A549 (cell line): Measurements from ENCODE around the gene RCAN2. TPM values are rescaled to one million over a fixed set of nuclear protein-coding genes. Genes with fewer than 3 reads are reported as not detected.

Experiments used
- ATAC-seq, 2 experiments: fragments of 200-7000 bp in 1 of 2; fragments of >200 bp in 1 of 2; cut with Nextera tagmentation in 1 of 2; cut with Tn5 transposase in 1 of 2; 3 replicates each; pipeline versions ENCODE4 v1.8.0 to v1.9.1; 2018 to 2020; ENCODE audit warnings: mild to moderate bottlenecking in 1 of 2, moderate library complexity in 1 of 2
- CTCF ChIA-PET: fragments of 300-600 bp; sonication (Branson Sonifier 250); formaldehyde crosslinking; extraction: SDS; loops from one replicate; lab custom pipeline; 2021; ENCODE audit warnings: antibody characterized with exemption, inconsistent platforms; lab: Yijun Ruan, JAX
- POLR2A ChIA-PET: fragments of 350-600 bp; formaldehyde crosslinking; extraction: SDS; loops from one replicate; lab custom pipeline; 2021; ENCODE audit warnings: antibody characterized with exemption, inconsistent platforms; lab: Yijun Ruan, JAX
- DNase-seq, 2 experiments: peaks; one replicate each; pipeline versions ENCODE4 v3.0.0 to v3.0.0-alpha.2; 2011 to 2016; ENCODE audit warnings: low read depth in 1 of 2, low spot score in 1 of 2
- FAIRE-seq: peaks from 2 replicates; lab custom pipeline; 2011; peaks lifted over from hg19 to GRCh38; lab: Jason Lieb, UNC
- H3K27ac ChIP-seq, 2 experiments: fragments of >200 bp; sonication (Bioruptor Twin); formaldehyde crosslinking; 3 replicates each; pipeline ENCODE4 v1.5.1; 2016 to 2017
- H3K4me1 ChIP-seq: fragments of >200 bp; sonication (Bioruptor Twin); formaldehyde crosslinking; 3 replicates; pipeline ENCODE4 v1.6.1; 2016
- H3K4me2 ChIP-seq: fragments of >200 bp; sonication (Bioruptor Twin); formaldehyde crosslinking; 3 replicates; pipeline ENCODE4 v1.6.1; 2016
- H3K4me3 ChIP-seq: fragments of >200 bp; sonication (Bioruptor Twin); formaldehyde crosslinking; 3 replicates; pipeline ENCODE4 v1.5.1; 2016
- H3K9me3 ChIP-seq: fragments of >200 bp; sonication (Bioruptor Twin); formaldehyde crosslinking; 3 replicates; pipeline ENCODE4 v1.6.1; 2016
- BHLHE40 ChIP-seq: IDR thresholded peaks from 2 replicates; pipeline ENCODE4 v1.6.1; 2012; ENCODE audit warnings: low read depth, low read length, inconsistent platforms
- CBX2 ChIP-seq: fragments of 200-600 bp; sonication (generic); IDR thresholded peaks from 2 replicates; pipeline ENCODE4 v1.6.1; 2016; ENCODE audit warnings: low read depth, mild to moderate bottlenecking, borderline replicate concordance
- CEBPB ChIP-seq, 2 experiments: fragments of >200 bp in 1 of 2; sonication (Bioruptor Twin) in 1 of 2; formaldehyde crosslinking in 1 of 2; IDR thresholded peaks; 2 replicates each; pipeline ENCODE4 v1.6.1; 2012 to 2016
- CHD2 ChIP-seq: fragments of 150-350 bp; IDR thresholded peaks from 2 replicates; pipeline ENCODE4 v1.6.1; 2014; ENCODE audit warnings: low read length; ENCODE audit not compliant: partially characterized antibody
- CHD4 ChIP-seq: fragments of 200-600 bp; sonication (generic); IDR thresholded peaks from 2 replicates; pipeline ENCODE4 v1.6.1; 2016; ENCODE audit warnings: antibody characterized with exemption, mild to moderate bottlenecking, borderline replicate concordance
- CTCF ChIP-seq: fragments of >200 bp; sonication (Bioruptor Twin); formaldehyde crosslinking; IDR thresholded peaks from 3 replicates; pipeline ENCODE4 v1.5.1; 2016
- EHF ChIP-seq: fragments of 250-450 bp; sonication (Bioruptor Pico); IDR thresholded peaks from 2 replicates; pipeline ENCODE4 v1.5.0; 2020; ENCODE audit warnings: mild to moderate bottlenecking
- ELK1 ChIP-seq: fragments of 150-350 bp; IDR thresholded peaks from 2 replicates; pipeline ENCODE4 v1.6.1; 2014; ENCODE audit warnings: low read depth, mild to moderate bottlenecking, low read length
- ESRRA ChIP-seq: fragments of 150-350 bp; IDR thresholded peaks from 2 replicates; pipeline ENCODE4 v1.6.1; 2014; ENCODE audit warnings: mild to moderate bottlenecking, low read length, borderline replicate concordance
- HOXA7 ChIP-seq: fragments of 250-450 bp; sonication (Bioruptor Pico); IDR thresholded peaks from 2 replicates; pipeline ENCODE4 v1.5.0; 2020; ENCODE audit warnings: mild to moderate bottlenecking, moderate library complexity
- HOXB13 ChIP-seq: fragments of 250-450 bp; sonication (Bioruptor Pico); IDR thresholded peaks from 2 replicates; pipeline ENCODE4 v1.5.0; 2020; ENCODE audit warnings: low read depth, mild to moderate bottlenecking, moderate library complexity
- HOXB5 ChIP-seq: fragments of 250-450 bp; sonication (Bioruptor Pico); IDR thresholded peaks from 2 replicates; pipeline ENCODE4 v1.5.0; 2020; ENCODE audit warnings: mild to moderate bottlenecking, moderate library complexity
- JUN ChIP-seq, 2 experiments: fragments of >200 bp; sonication (Bioruptor Twin); formaldehyde crosslinking; IDR thresholded peaks; 2 replicates in 1 of 2; 3 replicates in 1 of 2; pipeline ENCODE4 v1.6.1; 2016 to 2017
- NFE2L2 ChIP-seq: fragments of 150-350 bp; conservative IDR thresholded peaks from 2 replicates; pipeline ENCODE4 v1.6.1; 2014; ENCODE audit warnings: low read length
- NPAS2 ChIP-seq: fragments of 250-450 bp; sonication (Bioruptor Pico); IDR thresholded peaks from 2 replicates; pipeline ENCODE4 v1.8.0; 2022; ENCODE audit warnings: mild to moderate bottlenecking, moderate library complexity, borderline replicate concordance
- NR3C1 ChIP-seq: fragments of >200 bp; sonication (Bioruptor Twin); formaldehyde crosslinking; IDR thresholded peaks from 3 replicates; pipeline ENCODE4 v1.6.1; 2017
- PHF8 ChIP-seq: fragments of 200-600 bp; sonication (generic); IDR thresholded peaks from 2 replicates; pipeline ENCODE4 v1.6.1; 2016; ENCODE audit warnings: low read depth, mild to moderate bottlenecking, antibody characterized with exemption, moderate library complexity, borderline replicate concordance
- RFX5 ChIP-seq: fragments of 450-650 bp; IDR thresholded peaks from 2 replicates; pipeline ENCODE4 v1.7.1; 2014; ENCODE audit warnings: antibody characterized with exemption, mild to moderate bottlenecking, moderate library complexity
- RNF2 ChIP-seq: fragments of 200-600 bp; sonication (generic); IDR thresholded peaks from 2 replicates; pipeline ENCODE4 v1.6.1; 2016; ENCODE audit warnings: low read depth, mild to moderate bottlenecking, antibody characterized with exemption, moderate library complexity, borderline replicate concordance
- SMC3 ChIP-seq: fragments of >200 bp; sonication (Bioruptor Twin); formaldehyde crosslinking; IDR thresholded peaks from 3 replicates; pipeline ENCODE4 v1.6.1; 2018; ENCODE audit warnings: inconsistent platforms
- TP53 ChIP-seq: fragments of 250-450 bp; sonication (Bioruptor Pico); IDR thresholded peaks from 2 replicates; pipeline ENCODE4 v1.5.0; 2021; ENCODE audit warnings: mild to moderate bottlenecking, moderate library complexity
- ZC3H11A ChIP-seq: fragments of 450-650 bp; IDR thresholded peaks from 2 replicates; pipeline ENCODE4 v1.6.1; 2014; ENCODE audit warnings: antibody characterized with exemption, mild to moderate bottlenecking
- ZSCAN20 ChIP-seq: fragments of 250-450 bp; sonication (Bioruptor Pico); IDR thresholded peaks from 2 replicates; pipeline ENCODE4 v1.8.0; 2022; ENCODE audit warnings: mild to moderate bottlenecking, moderate library complexity
- WGBS: methylation state at CpG from one replicate; pipeline ENCODE4 v1.1.6; 2017; ENCODE audit errors: missing lambda C conversion rate; 5-methylcytosine and 5-hydroxymethylcytosine counted together
- polyA plus RNA-seq, 4 experiments: library from polyadenylated mRNA; depleted of rRNA in 3 of 4; stranded (reverse); fragments of >200 nt; fragmentation: RNase III in 1 of 4; extraction: RNeasy Plus Mini Kit Qiagen cat#74134 plus additional on column Dnase treatment in 1 of 4; gene quantifications; 2 replicates in 3 of 4; 3 replicates in 1 of 4; pipeline ENCODE4 v1.2.3, GENCODE V29; 2011 to 2017
- TF ChIP-seq, protein P1 (sequence below): fragments of >200 bp; sonication (Bioruptor Twin); formaldehyde crosslinking; IDR thresholded peaks from 2 replicates; pipeline ENCODE4 v1.6.1; 2016
- TF ChIP-seq, protein P2 (sequence below): IDR thresholded peaks from 2 replicates; pipeline ENCODE4 v1.6.1; 2012

RCAN2 gene
- polyA plus RNA-seq, 2 of the 4 experiments (the other 2 are of a cell fraction), result not detected

DNA sequence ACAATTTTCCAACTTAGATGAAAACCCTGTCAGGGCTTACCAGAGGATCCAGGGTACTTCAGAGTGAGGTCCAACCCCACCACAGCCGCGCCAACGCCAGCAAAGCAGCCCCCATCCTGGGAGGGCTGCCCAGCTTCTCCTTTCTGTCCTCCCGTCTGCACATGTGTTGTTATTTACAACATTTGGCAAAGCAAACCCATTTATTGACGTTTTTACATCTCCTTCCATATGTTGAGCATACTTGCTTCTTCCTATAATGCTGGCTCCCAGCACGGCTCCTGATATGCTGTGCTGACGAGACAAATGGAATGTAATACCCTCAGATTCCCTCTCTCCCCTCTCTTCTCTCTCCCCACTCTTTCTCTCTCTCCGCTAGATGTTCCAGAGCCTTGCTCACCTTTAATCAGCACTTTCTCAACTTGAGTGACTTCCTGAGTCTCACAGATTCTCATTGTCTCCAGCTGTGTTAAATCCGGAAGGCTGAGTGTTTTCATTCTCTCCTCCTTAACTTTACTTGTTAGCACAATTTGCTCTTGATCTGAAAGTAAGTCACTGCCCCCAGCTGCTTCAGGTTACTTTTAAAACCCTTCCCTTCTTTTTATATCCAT lies 22.7 kb downstream of the RCAN2 start:
- CTCF ChIA-PET, result no interaction called here
- DNase-seq, result no peak
- H3K4me3 ChIP-seq, result no peak overlapping the region
- H3K27ac ChIP-seq, result no peak overlapping the region
- POLR2A ChIA-PET, result no interaction called here
- no peaks in the 10 kb centered on the region for H3K4me1 ChIP-seq
- no peak overlapping the region for H3K4me2 ChIP-seq
- no peak for ATAC-seq
- H3K9me3 ChIP-seq, result no peaks in the 10 kb centered on the region
- 33% methylated on average over 9 of the region's 9 CpGs for WGBS
- FAIRE-seq, result no peak
- no peak for TF ChIP-seq CHD4
- TF ChIP-seq TP53, result no peak
- no peak for TF ChIP-seq NR3C1
- TF ChIP-seq RFX5, result no peak
- no peak for TF ChIP-seq NPAS2 (CRISPR knock-in tag)
- TF ChIP-seq CHD2, result no peak
- TF ChIP-seq ZC3H11A, result no peak
- TF ChIP-seq, all 56 proteins: peak for 0

DNA sequence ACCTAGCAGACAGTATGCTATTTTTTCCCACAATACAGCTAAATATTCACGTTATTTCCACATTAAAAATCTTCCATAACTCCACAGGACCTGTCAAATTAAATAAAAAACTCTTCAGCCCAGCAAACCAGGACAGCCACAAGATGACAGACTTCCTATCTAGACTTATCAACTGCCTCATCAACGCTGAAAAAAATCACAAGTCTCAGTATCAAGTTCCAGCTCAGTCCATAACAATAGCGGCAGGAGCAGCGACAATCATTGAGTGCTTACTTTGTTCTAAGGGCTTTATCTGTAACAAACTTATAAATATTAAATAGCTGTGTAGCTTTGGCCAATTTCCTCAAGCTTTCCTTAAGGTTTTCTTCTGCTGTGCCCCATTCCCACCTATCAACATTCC lies 24.7 kb downstream of the RCAN2 start:
- H3K4me2 ChIP-seq, result no peak overlapping the region
- no peaks in the 10 kb centered on the region for H3K4me1 ChIP-seq
- ATAC-seq, result no peak
- no peaks in the 10 kb centered on the region for H3K9me3 ChIP-seq
- no peak for DNase-seq
- POLR2A ChIA-PET, result interaction anchor here (0.6 kb wide), 1 partner anchor 13 kb away, joined by 4 read pairs; no protein-coding TSS in a partner anchor
- no peak overlapping the region for H3K27ac ChIP-seq
- no peak overlapping the region for H3K4me3 ChIP-seq
- TF ChIP-seq CBX2, result no peak
- no peak for FAIRE-seq
- CTCF ChIA-PET, result no interaction called here
- WGBS, result 35% methylated on average over 4 of the region's 4 CpGs

- Histone ChIP-seq H3K4me3 (no peak overlapping the region), H3K4me2 (no peak overlapping the region), H3K9me3 (no peaks in the 10 kb centered on the region), H3K4me1 (no peaks in the 10 kb centered on the region), H3K27ac (no peak overlapping the region)
- DNase-seq, result no peak
- no peak for ATAC-seq
- no peak for FAIRE-seq
- 4% methylated on average over 4 of the region's 4 CpGs for WGBS
- TF ChIP-seq EHF (CRISPR knock-in tag) (no peak), CEBPB (IDR thresholded peaks at IDR 0.05) (no peak), ELK1 (no peak), CTCF (no peak), CHD2 (no peak), ZC3H11A (no peak), RNF2 (no peak), JUN (IDR thresholded peaks at IDR 0.05) (no peak), NFE2L2 (no peak), PHF8 (no peak), ESRRA (no peak), HOXB13 (CRISPR knock-in tag) (no peak), RFX5 (no peak), BHLHE40 (no peak), ZSCAN20 (CRISPR knock-in tag) (no peak), HOXA7 (CRISPR knock-in tag) (no peak), HOXB5 (CRISPR knock-in tag) (no peak), SMC3 (no peak)
- TF ChIP-seq, protein P1, sequence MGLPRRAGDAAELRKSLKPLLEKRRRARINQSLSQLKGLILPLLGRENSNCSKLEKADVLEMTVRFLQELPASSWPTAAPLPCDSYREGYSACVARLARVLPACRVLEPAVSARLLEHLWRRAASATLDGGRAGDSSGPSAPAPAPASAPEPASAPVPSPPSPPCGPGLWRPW, result no peak
- TF ChIP-seq, protein P2, sequence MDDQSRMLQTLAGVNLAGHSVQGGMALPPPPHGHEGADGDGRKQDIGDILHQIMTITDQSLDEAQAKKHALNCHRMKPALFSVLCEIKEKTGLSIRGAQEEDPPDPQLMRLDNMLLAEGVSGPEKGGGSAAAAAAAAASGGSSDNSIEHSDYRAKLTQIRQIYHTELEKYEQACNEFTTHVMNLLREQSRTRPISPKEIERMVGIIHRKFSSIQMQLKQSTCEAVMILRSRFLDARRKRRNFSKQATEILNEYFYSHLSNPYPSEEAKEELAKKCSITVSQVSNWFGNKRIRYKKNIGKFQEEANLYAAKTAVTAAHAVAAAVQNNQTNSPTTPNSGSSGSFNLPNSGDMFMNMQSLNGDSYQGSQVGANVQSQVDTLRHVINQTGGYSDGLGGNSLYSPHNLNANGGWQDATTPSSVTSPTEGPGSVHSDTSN, result no peak
- CTCF ChIA-PET, result no interaction called here
- POLR2A ChIA-PET, result interaction anchor here (0.6 kb wide), 1 partner anchor 14 kb away, joined by 4 read pairs; no protein-coding TSS in a partner anchor
Measured at GRCh38 chr6:46465294-46466165, 25.7 kb downstream of the RCAN2 start.
